SK-N-SH (cell line): ENCODE data around the gene GSTM5. TPM values are rescaled to one million over a fixed set of nuclear protein-coding genes. Genes with fewer than 3 reads are reported as not detected.

Experiments
- CTCF ChIA-PET: fragments of 300-600, 350-600 bp; formaldehyde crosslinking; extraction: SDS; loops from one replicate; lab custom pipeline; 2021; lab: Yijun Ruan, JAX
- POLR2A ChIA-PET: fragments of 350-600 bp; sonication (Branson Sonifier 250); formaldehyde crosslinking; extraction: SDS; loops from one replicate; lab custom pipeline; 2020; ENCODE audit warnings: antibody characterized with exemption, inconsistent platforms; lab: Yijun Ruan, JAX
- DNase-seq: peaks from one replicate; pipeline ENCODE4 v3.0.0; 2012
- H2AFZ ChIP-seq: fragments of 200-600 bp; sonication (generic); 2 replicates; pipeline ENCODE4 v1.8.1; 2016; ENCODE audit warnings: antibody characterized with exemption, mild to moderate bottlenecking, low read depth
- H3F3A ChIP-seq: fragments of 200-600 bp; sonication (generic); replicated peaks from 2 replicates; pipeline ENCODE3; 2016; ENCODE audit warnings: antibody characterized with exemption, mild to moderate bottlenecking; ENCODE audit not compliant: insufficient read depth
- H3K27ac ChIP-seq, 2 experiments: fragments of 200-500 bp in 1 of 2; fragments of 200-600 bp in 1 of 2; sonication (Bioruptor generic) in 1 of 2; sonication (generic), shearing (Covaris generic) in 1 of 2; 2 replicates each; pipeline versions ENCODE4 v1.5.1 to v1.6.1; 2014 to 2016; ENCODE audit warnings: low read depth in 2 of 2, inconsistent platforms in 1 of 2, low read length in 1 of 2, mild to moderate bottlenecking in 1 of 2, mixed read lengths in 1 of 2
- H3K27me3 ChIP-seq: fragments of 200-600 bp; sonication (generic), shearing (Covaris generic); 2 replicates; pipeline ENCODE4 v1.6.1; 2016; ENCODE audit warnings: mixed run types; ENCODE audit not compliant: insufficient read depth
- H3K36me3 ChIP-seq, 2 experiments: fragments of 200-500 bp in 1 of 2; fragments of 200-600 bp in 1 of 2; sonication (Bioruptor generic) in 1 of 2; sonication (generic) in 1 of 2; replicated peaks in 1 of 2; 2 replicates each; pipeline versions ENCODE3 to v1.5.1; 2014 to 2016; ENCODE audit warnings: low read length in 1 of 2, mild to moderate bottlenecking in 1 of 2; ENCODE audit not compliant: insufficient read depth in 2 of 2, control insufficient read depth in 1 of 2
- H3K4me1 ChIP-seq, 2 experiments: fragments of 200-500 bp in 1 of 2; fragments of 200-600 bp in 1 of 2; sonication (Bioruptor generic) in 1 of 2; sonication (generic), shearing (Covaris generic) in 1 of 2; 2 replicates each; pipeline versions ENCODE4 v1.5.1 to v1.6.1; 2014 to 2016; ENCODE audit warnings: low read depth in 1 of 2, low read length in 1 of 2, mixed run types in 1 of 2; ENCODE audit not compliant: insufficient read depth in 2 of 2, control insufficient read depth in 1 of 2
- H3K4me2 ChIP-seq: fragments of 200-600 bp; sonication (generic), shearing (Covaris generic); 2 replicates; pipeline ENCODE4 v1.6.1; 2017; ENCODE audit warnings: mixed run types
- H3K4me3 ChIP-seq, 2 experiments: fragments of 200-500 bp in 1 of 2; fragments of 200-600 bp in 1 of 2; sonication (Bioruptor generic) in 1 of 2; sonication (generic), shearing (Covaris generic) in 1 of 2; 2 replicates each; pipeline versions ENCODE4 v1.5.1 to v1.8.1; 2014 to 2016; ENCODE audit warnings: low read depth in 2 of 2, inconsistent platforms in 1 of 2, low read length in 1 of 2, mild to moderate bottlenecking in 1 of 2, mixed read lengths in 1 of 2, moderate library complexity in 1 of 2
- H3K79me2 ChIP-seq: fragments of 200-600 bp; sonication (generic); 2 replicates; pipeline ENCODE4 v1.8.1; 2017; ENCODE audit warnings: mild to moderate bottlenecking; ENCODE audit not compliant: insufficient read depth
- H3K9ac ChIP-seq: fragments of 200-600 bp; sonication (generic); 2 replicates; pipeline ENCODE4 v1.6.1; 2017; ENCODE audit warnings: mixed run types
- H3K9me2 ChIP-seq: fragments of 200-600 bp; sonication (generic); 2 replicates; pipeline ENCODE4 v1.6.1; 2017; ENCODE audit warnings: mixed run types
- H3K9me3 ChIP-seq: fragments of 200-600 bp; sonication (generic); 2 replicates; pipeline ENCODE4 v1.6.1; 2017; ENCODE audit warnings: mixed run types, mild to moderate bottlenecking, moderate library complexity
- H4K20me1 ChIP-seq: fragments of 200-600 bp; sonication (generic); 2 replicates; pipeline ENCODE4 v1.6.1; 2017; ENCODE audit warnings: mild to moderate bottlenecking, mixed run types; ENCODE audit not compliant: insufficient read depth
- CHD2 ChIP-seq: fragments of 150-350 bp; IDR thresholded peaks from 2 replicates; pipeline ENCODE4 v1.6.1; 2018; ENCODE audit warnings: low read length; ENCODE audit not compliant: partially characterized antibody
- CTCF ChIP-seq: fragments of 200-600 bp; sonication (generic); IDR thresholded peaks from 2 replicates; pipeline ENCODE4 v1.6.1; 2017; ENCODE audit warnings: antibody characterized with exemption, mild to moderate bottlenecking, moderate library complexity
- EP300 ChIP-seq, 2 experiments: IDR thresholded peaks; 2 replicates each; pipeline versions ENCODE4 v1.4.0 to v1.6.1; 2012; ENCODE audit warnings: borderline replicate concordance in 1 of 2, low read depth in 1 of 2, low read length in 1 of 2
- FOXJ3 ChIP-seq: sonication (generic); formaldehyde crosslinking; IDR thresholded peaks from 2 replicates; pipeline ENCODE4 v1.5.1; 2020; ENCODE audit warnings: mild to moderate bottlenecking, missing genetic modification reagents
- IRF3 ChIP-seq: fragments of 150-350 bp; IDR thresholded peaks from 2 replicates; pipeline ENCODE4 v1.6.1; 2016; ENCODE audit warnings: mild to moderate bottlenecking, low read depth, low read length
- JUND ChIP-seq: IDR thresholded peaks from 2 replicates; pipeline ENCODE4 v1.4.0; 2012
- NRF1 ChIP-seq: IDR thresholded peaks from 2 replicates; pipeline ENCODE4 v1.6.1; 2012; ENCODE audit warnings: low read depth, mild to moderate bottlenecking, low read length
- POLR2AphosphoS5 ChIP-seq: IDR thresholded peaks from 2 replicates; pipeline ENCODE4 v1.6.1; 2012; ENCODE audit warnings: low read depth, low read length
- RAD21 ChIP-seq: IDR thresholded peaks from 2 replicates; pipeline ENCODE4 v1.6.1; 2012; ENCODE audit warnings: mild to moderate bottlenecking, low read length
- REST ChIP-seq: IDR thresholded peaks from 2 replicates; pipeline ENCODE4 v1.6.1; 2012; ENCODE audit warnings: mild to moderate bottlenecking, low read depth, low read length, moderate library complexity
- RFX5 ChIP-seq: IDR thresholded peaks from 2 replicates; pipeline ENCODE4 v1.6.1; 2012; ENCODE audit warnings: mild to moderate bottlenecking, improper control_type of control experiment, low read length
- RXRA ChIP-seq: IDR thresholded peaks from 2 replicates; pipeline ENCODE4 v1.4.0; 2012; ENCODE audit warnings: low read depth, mild to moderate bottlenecking, borderline replicate concordance
- USF2 ChIP-seq: fragments of 150-350 bp; IDR thresholded peaks from 2 replicates; pipeline ENCODE4 v1.6.1; 2017; ENCODE audit warnings: antibody characterized with exemption, low read length, low read depth, borderline replicate concordance
- ZBTB33 ChIP-seq: IDR thresholded peaks from 2 replicates; pipeline ENCODE4 v1.4.0; 2012; ENCODE audit warnings: low read depth, borderline replicate concordance
- WGBS: methylation state at CpG from one replicate; pipeline ENCODE4 v1.1.6; 2017; ENCODE audit warnings: low lambda C conversion rate; 5-methylcytosine and 5-hydroxymethylcytosine counted together
- polyA plus RNA-seq, 3 experiments: library from polyadenylated mRNA; depleted of rRNA; stranded (reverse); fragments of >200 nt; gene quantifications; 2 replicates each; pipeline ENCODE4 v1.2.3, GENCODE V29; 2012

The GSTM5 gene
- polyA plus RNA-seq, 1 of the 3 experiments (the other 2 are of a cell fraction), result not detected

- DNase-seq, result no peak
- 81% methylated on average over 5 of the region's 7 CpGs for WGBS
- TF ChIP-seq EP300 (IDR thresholded peaks at IDR 0.05; ENCODE audit: borderline replicate concordance in 1 of 2, low read depth in 1 of 2, low read length in 1 of 2), result no peak
- no peak for TF ChIP-seq JUND
- no peak for TF ChIP-seq REST
- TF ChIP-seq RAD21, result no peak
- no peak for TF ChIP-seq USF2
Measured at GRCh38 chr1:109756848-109757521, 44.9 kb downstream of the GSTM5 start.

GRCh38 chr1:109757936-109758786, 46.1 kb downstream of the GSTM5 start:
- Histone ChIP-seq H3K27me3 (no peaks in the 10 kb centered on the region), H4K20me1 (no peaks in the 10 kb centered on the region), H3K27ac (no peak overlapping the region), H3F3A (no peaks in the 10 kb centered on the region), H3K4me3 (no peak overlapping the region), H3K4me1 (peaks cover 2 to 13% of the 10 kb centered on the region in 2 experiments; a peak in 2 of 4 replicates), H3K36me3 (no peaks in the 10 kb centered on the region), H2AFZ (no peak overlapping the region), H3K4me2 (no peak overlapping the region), H3K79me2 (no peaks in the 10 kb centered on the region), H3K9ac (no peak overlapping the region), H3K9me2 (no peaks in the 10 kb centered on the region), H3K9me3 (no peaks in the 10 kb centered on the region)
- ChIA-PET CTCF (no interaction called here), POLR2A (no interaction called here)
- 77% methylated on average over 9 of the region's 13 CpGs for WGBS
- DNase-seq, result no peak
- TF ChIP-seq FOXJ3, result no peak
- no peak for TF ChIP-seq CTCF
- TF ChIP-seq POLR2AphosphoS5, result no peak
- TF ChIP-seq RXRA, result no peak
- no peak for TF ChIP-seq RAD21
- no peak for TF ChIP-seq IRF3
- no peak for TF ChIP-seq ZBTB33
- TF ChIP-seq RFX5, result no peak
- TF ChIP-seq NRF1, result no peak
- TF ChIP-seq CHD2, result no peak

More at GRCh38 chr1:109756848-109757521, 44.9 kb downstream of the GSTM5 start:
- no peak overlapping the region for H3K9ac ChIP-seq
- no peak overlapping the region for H3K27ac ChIP-seq
- H3K9me2 ChIP-seq, result no peaks in the 10 kb centered on the region
- POLR2A ChIA-PET, result no interaction called here
- H3K79me2 ChIP-seq, result no peaks in the 10 kb centered on the region
- no peaks in the 10 kb centered on the region for H3K9me3 ChIP-seq
- no peaks in the 10 kb centered on the region for H3F3A ChIP-seq
- H2AFZ ChIP-seq, result no peak overlapping the region
- no peak overlapping the region for H3K4me3 ChIP-seq
- H3K4me2 ChIP-seq, result no peak overlapping the region
- CTCF ChIA-PET, result interaction anchor here (0.9 to 1.9 kb wide), 4 partner anchors 16 to 227 kb away, joined by 3 to 7 read pairs (median 4); partner anchors contain the start of gene AHCYL1
- no peaks in the 10 kb centered on the region for H3K27me3 ChIP-seq
- no peaks in the 10 kb centered on the region for H3K36me3 ChIP-seq
- peaks cover 0 to 13% of the 10 kb centered on the region in 2 experiments; a peak in 1 of 4 replicates for H3K4me1 ChIP-seq
- H4K20me1 ChIP-seq, result no peaks in the 10 kb centered on the region
